ENCODE data around the gene TRIM46. TPM values are rescaled to one million over a fixed set of nuclear protein-coding genes. Genes with fewer than 3 reads are reported as not detected.

The TRIM46 gene
- total RNA-seq, 5 donors from 2014 or later (not counting 1 experiment from before 2014, with no cell fraction given): 5.1 to 12.2 (median 9.8) TPM

DNA sequence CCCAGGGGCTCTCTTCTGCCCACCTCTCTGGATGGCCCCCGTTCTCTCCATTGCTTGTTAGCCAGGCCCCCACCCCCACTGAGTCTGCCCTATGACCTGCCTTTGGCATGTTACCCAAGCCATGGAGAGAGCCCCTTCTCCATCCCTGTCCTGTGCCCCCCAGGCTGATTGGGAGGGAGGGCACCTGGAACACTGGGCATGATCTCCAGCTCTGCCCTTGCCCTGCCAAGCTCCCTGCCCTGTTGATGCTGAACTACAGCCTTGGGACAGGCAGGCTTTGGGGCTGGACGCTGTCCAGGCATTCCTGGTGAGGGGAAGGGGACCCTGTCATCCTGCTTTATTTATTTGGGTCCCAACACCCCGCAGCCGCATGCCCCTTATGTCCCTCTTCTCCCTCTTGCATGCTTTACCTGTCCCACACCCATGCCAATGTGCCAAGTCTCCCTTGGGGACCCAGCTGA, 10.7 kb downstream of the TRIM46 start:
- H3K27ac Mint-ChIP-seq: no peak overlapping the region
- no peak overlapping the region for H3K4me3 ChIP-seq (ENCODE audit: control insufficient read depth in 1 of 2, extremely low read depth in 1 of 2, low read length in 1 of 2)
- H3K9me3 Mint-ChIP-seq: no peaks in the 10 kb centered on the region
- H3K9me3 ChIP-seq: no peaks in the 10 kb centered on the region
- DNase-seq (no peak), ATAC-seq (replicated peaks in 1 of 4) (peak in 1 of 4 experiments; percentile 17)
- no peaks in the 10 kb centered on the region for H3K27me3 Mint-ChIP-seq
- peaks cover 14% of the 10 kb centered on the region for H3K36me3 Mint-ChIP-seq
- POLR2A ChIA-PET: interaction anchor here in 1 of 2 donors (0.5 kb wide), 1 partner anchor 292 kb away, joined by 4 read pairs; no protein-coding TSS in a partner anchor
- H3K27me3 ChIP-seq (replicated peaks in 1 of 2; ENCODE audit: control insufficient read depth in 2 of 2, extremely low read depth in 1 of 2, insufficient read depth in 2 of 2, low read length in 1 of 2): no peaks in the 10 kb centered on the region
- WGBS (ENCODE audit: insufficient coverage): 93% methylated on average over 2 of the region's 4 CpGs
- CTCF ChIA-PET: no interaction called here
- H3K4me3 Mint-ChIP-seq: no peak overlapping the region
- H3K4me1 ChIP-seq (ENCODE audit: control insufficient read depth in 1 of 2, extremely low read depth in 1 of 2, insufficient read depth in 2 of 2, low read length in 2 of 2): no peaks in the 10 kb centered on the region
- H3K36me3 ChIP-seq (ENCODE audit: control insufficient read depth in 2 of 2, extremely low read depth in 1 of 2, insufficient read depth in 1 of 2, low read length in 1 of 2): peaks cover 7 to 8% of the 10 kb centered on the region in 2 donors
- H3K27ac ChIP-seq (ENCODE audit: low read length): no peak overlapping the region
- H3K4me1 Mint-ChIP-seq: peaks cover 4 to 7% (median 5%) of the 10 kb centered on the region in 3 donors

DNA sequence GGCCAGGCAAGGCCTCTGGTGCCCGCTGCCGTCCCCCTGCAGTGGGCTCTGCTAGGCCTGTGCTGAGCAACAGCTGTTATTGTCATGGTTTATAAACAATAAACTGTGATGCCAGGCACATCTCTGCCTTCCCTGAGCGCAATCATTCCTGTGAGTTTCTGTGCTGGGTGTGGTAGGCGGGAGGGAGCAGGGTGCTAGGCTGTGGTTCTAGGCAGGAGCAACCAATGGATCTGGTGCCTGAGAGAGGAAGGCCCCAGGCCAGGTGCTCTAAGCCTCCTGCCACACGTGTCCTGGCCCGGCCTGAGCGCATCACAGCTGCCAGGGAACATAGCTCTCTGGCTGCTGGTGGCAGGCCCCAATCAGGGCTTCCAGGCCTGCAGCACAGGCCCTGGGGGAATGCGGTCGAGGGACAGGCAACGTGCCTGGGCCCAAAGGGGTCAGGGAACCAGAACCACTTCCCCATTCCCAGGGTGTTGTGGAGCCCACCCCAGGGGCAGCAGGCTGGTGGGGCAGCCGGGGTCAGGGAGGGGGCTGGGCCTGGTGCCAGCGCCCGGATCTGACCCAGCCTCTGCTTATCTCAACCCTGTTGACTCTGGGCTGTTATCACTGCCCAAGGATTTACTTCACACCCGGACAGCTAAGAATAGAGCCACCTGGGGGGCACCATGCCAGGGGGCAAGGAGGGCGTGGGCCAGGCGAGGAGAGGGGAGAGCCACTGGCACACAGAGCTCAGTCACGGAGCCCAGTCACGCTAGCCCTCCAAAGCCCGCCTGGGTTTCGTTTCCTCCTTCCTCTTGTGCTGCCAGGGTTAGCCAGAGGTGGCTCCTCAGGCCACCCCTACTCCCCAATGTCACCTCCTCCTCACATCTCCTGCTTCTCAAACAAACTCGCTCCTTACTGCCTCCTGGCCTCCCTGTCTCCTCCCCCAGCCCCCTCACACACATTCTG, 11.5 kb downstream of the TRIM46 start:
- H3K27me3 Mint-ChIP-seq: no peaks in the 10 kb centered on the region
- H3K4me1 Mint-ChIP-seq: peaks cover 4 to 7% (median 5%) of the 10 kb centered on the region in 3 donors
- H3K9me3 Mint-ChIP-seq: no peaks in the 10 kb centered on the region
- no peak overlapping the region for H3K4me3 ChIP-seq (ENCODE audit: control insufficient read depth in 1 of 2, extremely low read depth in 1 of 2, low read length in 1 of 2)
- peaks cover 14% of the 10 kb centered on the region for H3K36me3 Mint-ChIP-seq
- H3K27me3 ChIP-seq (replicated peaks in 1 of 2; ENCODE audit: control insufficient read depth in 2 of 2, extremely low read depth in 1 of 2, insufficient read depth in 2 of 2, low read length in 1 of 2): no peaks in the 10 kb centered on the region
- DNase-seq (peak in 1 of 35 experiments; percentile 33), ATAC-seq (replicated peaks in 1 of 4) (no peak)
- H3K36me3 ChIP-seq (ENCODE audit: control insufficient read depth in 2 of 2, extremely low read depth in 1 of 2, insufficient read depth in 1 of 2, low read length in 1 of 2): peaks cover 0 to 3% of the 10 kb centered on the region in 2 donors
- POLR2A ChIA-PET: no interaction called here
- CTCF ChIA-PET: interaction anchor here in 1 of 2 donors (1.1 kb wide), 1 partner anchor 10 kb away, joined by 3 read pairs; no protein-coding TSS in a partner anchor
- no peak overlapping the region for H3K27ac Mint-ChIP-seq
- no peak overlapping the region for H3K4me3 Mint-ChIP-seq
- no peak overlapping the region for H3K27ac ChIP-seq (ENCODE audit: low read length)
- H3K9me3 ChIP-seq: no peaks in the 10 kb centered on the region
- H3K4me1 ChIP-seq (ENCODE audit: control insufficient read depth in 1 of 2, extremely low read depth in 1 of 2, insufficient read depth in 2 of 2, low read length in 2 of 2): no peaks in the 10 kb centered on the region
- WGBS (ENCODE audit: insufficient coverage): 81% methylated on average over 18 of the region's 21 CpGs

DNA sequence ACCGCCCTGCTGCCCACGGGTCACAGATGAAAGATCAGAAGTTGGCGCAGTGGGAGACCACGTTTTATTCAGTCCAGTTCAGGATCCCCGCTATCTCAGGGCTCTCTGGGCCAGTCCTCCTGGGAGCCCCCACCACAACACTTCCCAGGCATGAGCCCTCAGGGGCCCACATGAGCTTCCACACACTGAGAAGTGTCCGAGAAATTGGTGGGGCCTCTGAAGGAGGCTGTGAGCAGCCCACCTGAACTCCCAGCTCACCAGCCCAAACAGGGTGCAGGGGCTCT, 12.1 kb downstream of the TRIM46 start:
- Histone ChIP-seq H3K27me3 (replicated peaks in 1 of 2; ENCODE audit: control insufficient read depth in 2 of 2, extremely low read depth in 1 of 2, insufficient read depth in 2 of 2, low read length in 1 of 2) (no peaks in the 10 kb centered on the region), H3K27ac (ENCODE audit: low read length) (no peak overlapping the region), H3K4me3 (ENCODE audit: control insufficient read depth in 1 of 2, extremely low read depth in 1 of 2, low read length in 1 of 2) (no peak overlapping the region), H3K9me3 (no peaks in the 10 kb centered on the region), H3K4me1 (ENCODE audit: control insufficient read depth in 1 of 2, extremely low read depth in 1 of 2, insufficient read depth in 2 of 2, low read length in 2 of 2) (no peaks in the 10 kb centered on the region), H3K36me3 (ENCODE audit: control insufficient read depth in 2 of 2, extremely low read depth in 1 of 2, insufficient read depth in 1 of 2, low read length in 1 of 2) (peaks cover 0 to 3% of the 10 kb centered on the region in 2 donors)
- Mint-ChIP-seq H3K4me3 (no peak overlapping the region), H3K9me3 (no peaks in the 10 kb centered on the region), H3K27me3 (no peaks in the 10 kb centered on the region), H3K27ac (no peak overlapping the region), H3K36me3 (peaks cover 14% of the 10 kb centered on the region), H3K4me1 (peaks cover 4 to 7% (median 5%) of the 10 kb centered on the region in 3 donors)
- ChIA-PET POLR2A (no interaction called here), CTCF (interaction anchor here in 1 of 2 donors (1.1 kb wide), 1 partner anchor 9 kb away, joined by 3 read pairs; no protein-coding TSS in a partner anchor)
- 87% methylated on average over 6 of the region's 6 CpGs for WGBS (ENCODE audit: insufficient coverage)
- no peak for ATAC-seq (replicated peaks in 1 of 4)
- DNase-seq: no peak

DNA sequence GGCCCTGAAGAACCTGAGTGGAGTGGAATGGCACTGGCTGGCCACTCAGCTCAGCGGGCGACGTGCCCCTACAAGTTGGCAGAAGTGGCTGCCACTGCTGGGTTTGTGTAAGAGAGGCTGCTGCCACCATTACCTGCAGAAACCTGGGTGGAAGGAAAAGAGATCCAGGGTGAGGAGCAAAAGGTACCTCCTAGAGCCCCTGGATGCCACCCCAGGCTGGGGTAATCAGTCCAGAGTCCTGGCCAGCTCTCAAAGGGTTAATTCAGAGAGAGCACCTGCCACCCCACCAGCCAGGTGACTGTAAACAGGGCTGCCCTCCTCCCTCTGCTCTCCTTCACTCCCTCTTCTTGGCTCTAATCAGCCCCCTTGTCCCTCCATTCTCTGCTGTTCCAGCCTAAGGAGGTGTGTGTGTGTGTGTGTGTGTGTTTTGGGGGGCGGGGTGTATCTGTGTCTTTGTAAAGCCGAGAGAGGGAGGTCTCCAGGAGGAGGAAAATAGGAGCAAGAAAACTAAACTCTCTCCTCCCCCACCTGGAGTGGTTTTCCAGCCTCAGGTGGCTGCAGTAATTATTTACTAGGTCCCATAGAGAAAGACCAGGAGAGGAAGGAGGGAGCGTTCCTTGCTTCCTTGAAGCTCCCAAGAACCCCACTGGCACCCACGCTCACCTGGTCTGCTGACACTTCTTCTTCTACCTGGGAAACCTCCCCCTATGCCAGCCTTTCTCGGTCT, 12.6 kb downstream of the TRIM46 start:
- H3K27ac Mint-ChIP-seq: no peak overlapping the region
- H3K36me3 Mint-ChIP-seq: peaks cover 12% of the 10 kb centered on the region

DNA sequence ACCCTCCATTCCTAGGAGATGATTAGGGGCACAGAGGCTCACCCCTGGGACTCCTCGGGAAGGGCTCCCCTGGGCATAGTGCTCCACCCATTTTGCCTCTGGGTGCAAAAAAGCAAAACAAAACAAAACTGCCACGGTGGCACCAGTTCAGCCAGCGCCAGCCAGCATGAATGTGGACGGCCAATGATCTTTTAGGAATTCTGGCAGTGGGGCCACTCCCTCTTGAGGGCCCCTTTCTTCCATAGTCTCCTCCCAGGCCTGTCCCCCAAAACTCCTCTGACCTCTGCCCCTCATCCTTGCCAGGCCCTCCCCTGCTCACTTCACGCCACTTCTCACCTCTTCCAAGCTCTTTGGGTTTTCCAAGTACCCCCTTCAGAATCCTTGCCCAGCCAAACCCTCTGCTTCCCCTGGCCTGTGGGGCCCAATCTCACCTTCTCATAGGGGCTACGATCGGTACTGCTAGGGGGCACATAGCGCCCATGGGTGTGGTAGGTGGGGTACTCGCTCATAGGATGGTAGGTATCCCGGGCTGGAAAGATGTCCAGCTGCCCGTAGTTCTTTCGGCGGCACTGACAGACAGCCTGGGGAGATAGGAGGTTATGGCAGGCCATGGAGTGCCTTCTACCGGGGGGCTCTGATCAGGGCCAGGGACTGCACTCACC, 13.3 kb downstream of the TRIM46 start:
- WGBS (ENCODE audit: insufficient coverage): 86% methylated on average over 14 of the region's 14 CpGs

More for the DNA sequence above, 12.6 kb downstream of the TRIM46 start:
- Histone ChIP-seq H3K4me1 (ENCODE audit: control insufficient read depth in 1 of 2, extremely low read depth in 1 of 2, insufficient read depth in 2 of 2, low read length in 2 of 2) (no peaks in the 10 kb centered on the region), H3K36me3 (ENCODE audit: control insufficient read depth in 2 of 2, extremely low read depth in 1 of 2, insufficient read depth in 1 of 2, low read length in 1 of 2) (peaks cover 0 to 3% of the 10 kb centered on the region in 2 donors), H3K27me3 (replicated peaks in 1 of 2; ENCODE audit: control insufficient read depth in 2 of 2, extremely low read depth in 1 of 2, insufficient read depth in 2 of 2, low read length in 1 of 2) (no peaks in the 10 kb centered on the region), H3K9me3 (no peaks in the 10 kb centered on the region), H3K4me3 (ENCODE audit: control insufficient read depth in 1 of 2, extremely low read depth in 1 of 2, low read length in 1 of 2) (no peak overlapping the region), H3K27ac (ENCODE audit: low read length) (no peak overlapping the region)
- peaks cover 4 to 7% (median 5%) of the 10 kb centered on the region in 3 donors for H3K4me1 Mint-ChIP-seq
- H3K9me3 Mint-ChIP-seq: no peaks in the 10 kb centered on the region
- ATAC-seq (replicated peaks in 1 of 4) (no peak), DNase-seq (no peak)
- WGBS (ENCODE audit: insufficient coverage): 90% methylated on average over 4 of the region's 8 CpGs
- no peaks in the 10 kb centered on the region for H3K27me3 Mint-ChIP-seq
- ChIA-PET POLR2A (no interaction called here), CTCF (interaction anchor here in 1 of 2 donors (1.1 kb wide), 1 partner anchor 8 kb away, joined by 3 read pairs; no protein-coding TSS in a partner anchor)
- no peak overlapping the region for H3K4me3 Mint-ChIP-seq

DNA sequence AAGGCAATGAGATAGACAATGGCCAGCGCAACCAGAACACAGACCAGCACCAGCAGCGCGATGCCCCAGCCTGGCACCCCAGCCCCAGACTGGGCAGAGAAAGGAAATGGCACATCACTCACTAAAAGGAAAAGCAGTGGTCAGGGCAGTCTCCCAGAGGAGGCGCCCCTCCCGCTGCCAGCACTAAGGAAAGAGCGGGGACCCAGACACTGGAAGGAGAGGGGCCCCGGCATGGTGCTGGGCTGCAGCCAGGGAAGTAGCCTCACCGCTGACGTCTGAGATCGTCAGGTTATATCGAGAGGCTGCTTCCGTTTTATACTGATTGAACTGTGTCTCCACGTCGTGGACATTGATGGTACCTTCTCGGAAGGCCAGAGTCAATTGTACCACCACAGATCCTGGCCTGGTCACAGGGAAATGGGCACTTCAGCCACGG, 13.8 kb downstream of the TRIM46 start:
- 92% methylated on average over 13 of the region's 16 CpGs for WGBS (ENCODE audit: insufficient coverage)
- POLR2A ChIA-PET: no interaction called here
- Mint-ChIP-seq H3K36me3 (peaks cover 7% of the 10 kb centered on the region), H3K9me3 (no peaks in the 10 kb centered on the region), H3K4me1 (peaks cover 11 to 12% (median 12%) of the 10 kb centered on the region in 3 donors), H3K27me3 (no peaks in the 10 kb centered on the region), H3K27ac (peak overlapping the region; percentile 4 to 28), H3K4me3 (peak overlapping the region in 1 of 3 donors; percentile 52)
- peak in 1 of 4 experiments; percentile 32 for ATAC-seq (replicated peaks in 1 of 4)
- no peak for DNase-seq
- Histone ChIP-seq H3K9me3 (no peaks in the 10 kb centered on the region), H3K27me3 (replicated peaks in 1 of 2; ENCODE audit: control insufficient read depth in 2 of 2, extremely low read depth in 1 of 2, insufficient read depth in 2 of 2, low read length in 1 of 2) (no peaks in the 10 kb centered on the region), H3K27ac (ENCODE audit: low read length) (no peak overlapping the region), H3K4me1 (ENCODE audit: control insufficient read depth in 1 of 2, extremely low read depth in 1 of 2, insufficient read depth in 2 of 2, low read length in 2 of 2) (peaks cover 0 to 7% of the 10 kb centered on the region in 2 experiments), H3K4me3 (ENCODE audit: control insufficient read depth in 1 of 2, extremely low read depth in 1 of 2, low read length in 1 of 2) (no peak overlapping the region), H3K36me3 (ENCODE audit: control insufficient read depth in 2 of 2, extremely low read depth in 1 of 2, insufficient read depth in 1 of 2, low read length in 1 of 2) (no peaks in the 10 kb centered on the region)
- CTCF ChIA-PET: no interaction called here

More for the DNA sequence above, 13.3 kb downstream of the TRIM46 start:
- H3K36me3 ChIP-seq (ENCODE audit: control insufficient read depth in 2 of 2, extremely low read depth in 1 of 2, insufficient read depth in 1 of 2, low read length in 1 of 2): no peaks in the 10 kb centered on the region
- peaks cover 6 to 7% (median 7%) of the 10 kb centered on the region in 3 donors for H3K4me1 Mint-ChIP-seq
- ATAC-seq (replicated peaks in 1 of 4) (no peak), DNase-seq (no peak)
- peaks cover 11% of the 10 kb centered on the region for H3K36me3 Mint-ChIP-seq
- ChIA-PET POLR2A (no interaction called here), CTCF (no interaction called here)
- H3K4me3 ChIP-seq (ENCODE audit: control insufficient read depth in 1 of 2, extremely low read depth in 1 of 2, low read length in 1 of 2): no peak overlapping the region
- no peak overlapping the region for H3K27ac ChIP-seq (ENCODE audit: low read length)
- no peaks in the 10 kb centered on the region for H3K27me3 Mint-ChIP-seq
- no peaks in the 10 kb centered on the region for H3K27me3 ChIP-seq (replicated peaks in 1 of 2; ENCODE audit: control insufficient read depth in 2 of 2, extremely low read depth in 1 of 2, insufficient read depth in 2 of 2, low read length in 1 of 2)
- H3K9me3 Mint-ChIP-seq: no peaks in the 10 kb centered on the region
- peak overlapping the region; percentile 28 to 81 for H3K27ac Mint-ChIP-seq
- no peak overlapping the region for H3K4me3 Mint-ChIP-seq
- no peaks in the 10 kb centered on the region for H3K9me3 ChIP-seq
- peaks cover 0 to 1% of the 10 kb centered on the region in 2 experiments for H3K4me1 ChIP-seq (ENCODE audit: control insufficient read depth in 1 of 2, extremely low read depth in 1 of 2, insufficient read depth in 2 of 2, low read length in 2 of 2)

Data from T-cell (primary cell).